Suprapubic skin (tissue), 4 donors: ENCODE data around the gene BCL10. TPM values are rescaled to one million over a fixed set of nuclear protein-coding genes. Genes with fewer than 3 reads are reported as not detected.
A peak's percentile ranks its signal among the peaks of the same experiment; 100 is the strongest.

Experiments used
- DNase-seq, 2 donors: peaks; one replicate each; pipeline ENCODE4 v3.0.0-alpha.2; 2019; ENCODE audit warnings: low spot score in 2 of 2
- H3K27ac ChIP-seq: fragments of 200-600 bp; sonication (generic); one replicate; pipeline ENCODE4 v1.5.1; 2019
- H3K27me3 ChIP-seq: fragments of 200-600 bp; sonication (generic); one replicate; pipeline ENCODE4 v1.5.1; 2019
- H3K36me3 ChIP-seq: fragments of 200-600 bp; sonication (generic); one replicate; pipeline ENCODE4 v1.5.1; 2019
- H3K4me1 ChIP-seq: fragments of 200-600 bp; sonication (generic); one replicate; pipeline ENCODE4 v1.5.1; 2019
- H3K4me3 ChIP-seq: fragments of 200-600 bp; sonication (generic); one replicate; pipeline ENCODE4 v1.5.1; 2019; ENCODE audit warnings: mild to moderate bottlenecking
- H3K9me3 ChIP-seq: fragments of 200-600 bp; sonication (generic); one replicate; pipeline ENCODE4 v1.5.1; 2019
- CTCF ChIP-seq, 2 donors: fragments of 200-600 bp in 1 of 2; fragments of 450-650 bp in 1 of 2; sonication (generic) in 1 of 2; IDR thresholded peaks; one replicate each; pipeline ENCODE4 v1.5.1; 2016 to 2019; ENCODE audit warnings: antibody characterized with exemption in 2 of 2, mild to moderate bottlenecking in 1 of 2, moderate library complexity in 1 of 2
- EP300 ChIP-seq: sonication (generic); formaldehyde crosslinking; IDR thresholded peaks from one replicate; pipeline ENCODE4 v1.6.1; 2017; ENCODE audit warnings: antibody characterized with exemption
- POLR2A ChIP-seq, 2 donors: fragments of 450-650 bp; IDR thresholded peaks; one replicate each; pipeline ENCODE4 v1.6.1; 2017; ENCODE audit warnings: antibody characterized with exemption in 2 of 2, mild to moderate bottlenecking in 2 of 2, moderate library complexity in 2 of 2
- POLR2AphosphoS5 ChIP-seq, 3 donors: sonication (generic); formaldehyde crosslinking; IDR thresholded peaks; one replicate each; pipeline ENCODE4 v1.6.1; 2017; ENCODE audit warnings: antibody characterized with exemption in 3 of 3
- WGBS: methylation state at CpG from one replicate; pipeline ENCODE4 v1.1.5; 2018; 5-methylcytosine and 5-hydroxymethylcytosine counted together
- total RNA-seq, 4 donors: library from RNA; depleted of rRNA; stranded (reverse); fragments of >200 nt; gene quantifications; one replicate each; pipeline ENCODE4 v1.1.0, GENCODE V29; 2016

Gene BCL10
- total RNA-seq, 4 donors from 2014 or later: 19.9 to 34.1 (median 30.7) TPM

GRCh38 chr1:85283475-85284199 lies 7.2 kb upstream of the BCL10 start:
- Histone ChIP-seq H3K9me3 (no peaks in the 10 kb centered on the region), H3K4me1 (peaks cover 30% of the 10 kb centered on the region), H3K27me3 (no peaks in the 10 kb centered on the region), H3K36me3 (no peaks in the 10 kb centered on the region), H3K27ac (no peak overlapping the region), H3K4me3 (no peak overlapping the region)
- TF ChIP-seq CTCF (IDR thresholded peaks at IDR 0.05) (no peak), EP300 (no peak), POLR2A (IDR thresholded peaks at IDR 0.05) (no peak), POLR2AphosphoS5 (IDR thresholded peaks at IDR 0.05) (no peak)
- 52% methylated on average over 11 of the region's 11 CpGs for WGBS
- peak in 1 of 2 donors; percentile 68 for DNase-seq

- Histone ChIP-seq H3K27me3 (no peaks in the 10 kb centered on the region), H3K4me3 (no peak overlapping the region), H3K27ac (no peak overlapping the region), H3K9me3 (no peaks in the 10 kb centered on the region), H3K36me3 (no peaks in the 10 kb centered on the region), H3K4me1 (peaks cover 41% of the 10 kb centered on the region)
- WGBS: 92% methylated on average over 1 of the region's 1 CpG
- no peak for DNase-seq
- TF ChIP-seq POLR2AphosphoS5 (IDR thresholded peaks at IDR 0.05): no peak
- TF ChIP-seq CTCF (IDR thresholded peaks at IDR 0.05): no peak
- no peak for TF ChIP-seq EP300
- TF ChIP-seq POLR2A (IDR thresholded peaks at IDR 0.05): no peak
These were observed 6.0 kb upstream of the BCL10 start for GRCh38 chr1:85282424-85282823.

- no peak for TF ChIP-seq EP300
- no peak for DNase-seq
- H3K27ac ChIP-seq: peak overlapping the region; percentile 84
- H3K27me3 ChIP-seq: no peaks in the 10 kb centered on the region
- peaks cover 49% of the 10 kb centered on the region for H3K4me1 ChIP-seq
- H3K4me3 ChIP-seq: no peak overlapping the region
- 44% methylated on average over 4 of the region's 4 CpGs for WGBS
- H3K36me3 ChIP-seq: no peaks in the 10 kb centered on the region
- H3K9me3 ChIP-seq: no peaks in the 10 kb centered on the region
These were observed 4.2 kb upstream of the BCL10 start for GRCh38 chr1:85280636-85281035.

- Histone ChIP-seq H3K27ac (peak overlapping the region; percentile 84), H3K9me3 (no peaks in the 10 kb centered on the region), H3K4me1 (peaks cover 60% of the 10 kb centered on the region), H3K36me3 (no peaks in the 10 kb centered on the region), H3K27me3 (no peaks in the 10 kb centered on the region), H3K4me3 (peak overlapping the region; percentile 31)
- no peak for DNase-seq
- WGBS: 83% methylated on average over 10 of the region's 10 CpGs
- TF ChIP-seq CTCF (IDR thresholded peaks at IDR 0.05) (no peak), EP300 (no peak), POLR2A (IDR thresholded peaks at IDR 0.05) (no peak), POLR2AphosphoS5 (IDR thresholded peaks at IDR 0.05) (no peak)
These were observed 3.1 kb upstream of the BCL10 start for GRCh38 chr1:85279458-85280080.

- Histone ChIP-seq H3K4me3 (peak overlapping the region; percentile 31), H3K4me1 (peaks cover 64% of the 10 kb centered on the region), H3K27ac (peak overlapping the region; percentile 84), H3K36me3 (no peaks in the 10 kb centered on the region), H3K9me3 (no peaks in the 10 kb centered on the region), H3K27me3 (no peaks in the 10 kb centered on the region)
- 5% methylated on average over 2 of the region's 2 CpGs for WGBS
- no peak for TF ChIP-seq POLR2A (IDR thresholded peaks at IDR 0.05)
- TF ChIP-seq POLR2AphosphoS5 (IDR thresholded peaks at IDR 0.05): peak in 1 of 3 donors; percentile 44
- DNase-seq: no peak
These were observed 2.5 kb upstream of the BCL10 start for GRCh38 chr1:85278853-85279314.

GRCh38 chr1:85277802-85278201 lies 1.4 kb upstream of the BCL10 start:
- Histone ChIP-seq H3K27ac (no peak overlapping the region), H3K9me3 (no peaks in the 10 kb centered on the region), H3K36me3 (no peaks in the 10 kb centered on the region), H3K4me1 (peaks cover 68% of the 10 kb centered on the region), H3K4me3 (no peak overlapping the region), H3K27me3 (no peaks in the 10 kb centered on the region)
- DNase-seq: no peak
- TF ChIP-seq POLR2AphosphoS5 (IDR thresholded peaks at IDR 0.05): no peak
- TF ChIP-seq POLR2A (IDR thresholded peaks at IDR 0.05): no peak
- TF ChIP-seq CTCF (IDR thresholded peaks at IDR 0.05): no peak
- TF ChIP-seq EP300: no peak
- WGBS: 89% methylated on average over 4 of the region's 4 CpGs
